T-helper 9 cell (primary cell): ENCODE results near the gene RPL27.
"Not testable (repeated sequence)": the region's sequence is repeated elsewhere in the genome, so short reads cannot be mapped to it uniquely, and the experiment has no call there.

Experiments used
- DNase-seq: peaks from one replicate; pipeline ENCODE4 v3.0.0-alpha.2; 2020

The RPL27 gene

DNA sequence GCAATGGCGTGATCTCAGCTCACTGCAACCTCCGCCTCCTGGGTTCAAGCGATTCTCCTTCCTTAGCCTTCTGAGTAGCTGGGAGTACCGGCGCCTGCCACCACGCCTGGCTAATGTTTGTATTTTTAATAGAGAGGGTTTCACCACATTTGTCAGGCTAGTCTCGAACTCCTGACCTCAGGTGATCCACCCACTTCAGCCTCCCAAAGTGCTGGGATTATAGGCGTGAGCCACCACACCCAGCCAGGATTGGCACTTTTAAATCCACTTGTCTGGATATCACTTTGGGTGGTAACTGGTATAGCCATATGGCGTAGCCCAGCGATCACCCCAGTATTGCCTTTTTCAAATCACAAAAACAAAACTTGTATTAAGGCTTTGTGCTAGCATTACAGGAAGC lies 4.3 kb upstream of the RPL27 start:
- DNase-seq: not testable (repeated sequence)

DNA sequence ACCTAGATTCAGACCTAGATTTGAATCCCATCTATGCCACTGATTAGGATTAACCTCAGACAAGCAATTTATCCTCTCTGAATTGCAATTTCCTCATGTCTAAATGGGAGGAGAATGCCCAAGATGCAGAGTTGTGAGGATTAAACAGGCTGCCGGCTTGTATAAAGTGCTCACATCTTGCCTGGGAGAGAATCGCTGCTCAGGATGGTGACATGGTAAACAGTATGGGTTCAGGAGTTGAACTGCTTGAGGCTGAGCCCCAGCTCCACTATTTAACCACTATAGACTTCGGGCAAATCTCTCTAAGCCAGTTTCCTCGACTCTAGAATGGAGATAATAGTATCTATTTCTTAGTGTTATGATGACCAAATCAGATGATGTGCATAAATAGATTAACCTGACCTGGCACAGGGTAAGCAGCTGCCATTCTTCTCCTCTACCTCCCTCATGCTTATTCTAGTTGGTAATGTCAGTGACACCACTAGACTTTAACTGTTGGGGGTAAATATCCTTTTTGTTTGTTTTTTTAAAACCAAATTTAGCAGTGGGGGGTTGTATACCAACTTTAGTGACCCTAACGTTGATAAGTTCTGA lies 732 bp upstream of the RPL27 start:
- no peak for DNase-seq

DNA sequence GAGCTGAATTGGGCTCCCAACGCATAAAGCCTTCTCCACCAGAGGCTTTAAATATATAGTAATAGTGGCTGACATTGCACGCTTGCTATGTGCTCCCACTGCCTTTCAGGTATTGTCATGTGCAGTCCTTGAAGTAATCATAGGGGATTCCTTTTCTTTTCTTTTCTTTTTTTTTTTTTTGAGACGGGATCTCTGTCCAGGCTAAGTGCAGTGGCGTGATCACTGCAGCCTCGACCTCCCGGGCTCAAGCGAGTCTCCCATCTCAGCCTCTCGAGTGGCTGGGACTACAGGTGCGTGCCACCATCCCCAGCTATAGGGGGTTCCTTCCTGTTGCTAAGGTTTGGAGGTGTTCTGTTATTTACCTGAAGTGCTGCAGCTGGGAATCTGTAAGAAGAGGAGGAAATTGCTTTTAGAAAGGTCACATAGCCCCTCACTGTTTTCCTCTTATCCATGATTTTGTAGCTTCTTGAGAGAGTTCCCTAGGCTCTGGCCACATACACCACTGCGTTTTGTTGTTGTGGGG lies 845 bp downstream of the RPL27 start:
- DNase-seq: no peak

DNA sequence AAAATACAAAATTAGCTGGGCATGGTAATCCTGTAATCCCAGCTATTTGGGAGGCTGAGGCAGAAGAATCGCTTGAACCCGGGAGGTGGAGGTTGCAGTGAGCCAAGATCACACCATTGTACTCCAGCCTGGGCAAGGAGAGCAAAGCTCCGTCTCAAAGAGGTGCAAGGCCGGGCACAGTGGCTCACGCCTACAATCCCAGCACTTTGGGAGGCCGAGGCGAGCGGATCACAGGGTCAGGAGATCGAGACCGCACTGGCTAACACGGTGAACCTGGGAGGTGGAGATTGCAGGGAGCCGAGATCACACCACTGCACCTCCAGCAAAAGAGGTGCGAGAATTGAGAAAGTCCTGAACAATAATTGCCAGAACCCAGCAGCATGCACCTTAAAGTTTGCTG lies 2.7 kb downstream of the RPL27 start:
- not testable (repeated sequence) for DNase-seq

DNA sequence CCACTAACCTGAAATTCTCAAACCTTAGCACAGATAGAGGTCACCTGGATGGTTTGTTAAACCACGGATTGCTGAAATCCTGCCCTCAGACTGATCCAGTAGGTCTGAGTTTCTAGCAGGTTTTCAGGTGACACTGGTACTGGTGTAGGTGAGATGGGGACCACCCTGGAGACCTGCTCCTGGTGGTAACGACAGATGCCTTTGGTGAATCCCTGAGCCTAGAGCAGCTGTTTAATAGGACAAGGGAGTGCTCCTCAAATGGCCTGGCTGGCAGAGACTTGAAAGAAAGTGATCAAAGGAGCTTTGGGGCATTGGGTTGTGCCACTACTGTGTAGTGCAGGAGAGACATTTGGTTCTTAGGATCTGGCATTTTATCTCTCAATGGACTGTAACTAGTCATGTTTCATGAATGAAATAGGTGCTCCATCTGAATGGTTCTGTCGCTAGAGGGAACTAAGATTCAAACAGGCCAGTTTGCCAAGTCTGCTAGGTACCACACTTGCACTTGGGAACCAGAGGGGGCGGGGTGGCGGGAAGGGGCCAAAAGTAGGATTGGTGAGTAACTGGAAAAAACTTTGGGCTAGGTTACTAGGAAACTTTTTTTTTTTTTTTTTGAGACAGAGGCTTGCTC lies 5.4 kb downstream of the RPL27 start:
- DNase-seq: no peak

DNA sequence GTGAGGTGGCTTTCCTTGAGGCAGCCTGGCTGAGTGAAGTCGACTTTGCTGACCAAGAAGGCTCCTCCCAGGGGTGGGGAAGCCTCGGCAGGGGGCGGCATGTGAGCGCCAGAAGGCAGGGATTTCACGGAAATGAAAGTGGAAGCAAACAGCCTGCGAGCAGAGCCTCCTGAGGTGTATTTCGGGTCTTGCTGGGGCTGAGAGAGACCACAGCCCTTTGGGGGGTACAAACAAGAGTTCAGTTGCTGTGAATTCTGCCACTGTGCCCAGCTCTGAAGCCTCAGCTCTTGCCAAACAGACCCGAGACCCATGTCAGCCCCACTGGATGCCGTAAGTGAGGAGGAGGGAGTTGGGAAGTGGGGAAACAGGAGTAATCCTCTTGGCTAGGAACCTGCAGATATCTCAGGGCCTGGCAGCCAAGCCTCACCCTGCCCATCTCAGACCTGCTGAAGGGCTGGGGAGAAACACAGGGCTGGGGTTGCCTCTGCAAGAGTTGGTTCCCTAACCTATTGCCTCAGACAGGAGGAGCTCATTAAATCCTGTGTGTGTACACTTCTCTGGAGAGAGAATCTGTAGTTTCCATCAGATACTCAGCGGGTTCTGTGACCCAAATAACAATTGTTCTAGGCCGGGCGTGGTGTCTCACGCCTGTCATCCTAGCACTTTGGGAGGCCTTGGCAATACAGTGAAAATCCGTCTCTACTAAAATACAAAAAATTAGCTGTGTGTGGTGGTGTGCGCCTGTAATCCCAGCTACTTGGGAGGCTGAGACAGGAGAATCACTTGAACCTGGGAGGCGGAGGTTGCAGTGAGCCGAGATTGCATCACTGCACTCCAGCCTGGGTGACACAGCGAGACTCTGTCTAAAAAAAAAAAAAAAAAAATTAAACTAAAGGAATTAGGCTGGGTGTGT lies 8.7 kb downstream of the RPL27 start, which contains the start of gene IFI35:
TSS of gene IFI35 (plus strand) at position 146 of the 913 bp plus-strand sequence. CDS start at position 310, 164 bp downstream.
- DNase-seq: peak; percentile 68

DNA sequence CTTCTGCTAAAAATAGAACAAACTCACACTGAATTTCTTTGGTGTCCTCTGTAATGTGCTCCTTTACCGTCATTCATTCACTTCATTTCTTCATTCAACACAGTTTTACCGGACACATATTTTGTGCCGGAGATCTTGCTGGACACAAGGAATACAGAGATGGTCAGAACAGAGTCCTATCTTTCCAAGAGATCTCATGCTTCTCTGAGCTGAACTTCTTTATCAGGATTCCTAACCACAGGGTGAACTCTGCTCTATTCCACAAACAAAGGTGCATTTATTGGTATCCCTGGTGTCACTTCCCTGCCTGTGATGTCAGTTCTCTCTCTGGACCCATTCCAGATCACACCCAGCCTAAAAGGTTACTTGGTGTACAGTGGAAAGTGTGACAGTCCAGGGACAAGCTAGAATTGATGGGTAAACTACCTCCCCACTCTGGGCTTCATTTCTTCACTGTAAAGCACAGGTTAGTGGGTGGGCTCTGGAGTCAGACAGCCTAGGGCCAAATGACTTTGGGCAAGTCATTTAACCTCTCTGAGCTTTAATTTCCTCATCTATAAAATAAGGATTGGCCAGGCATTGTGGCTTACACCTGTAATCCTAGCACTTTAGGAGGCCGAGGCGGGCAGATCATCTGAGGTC lies 12.6 kb downstream of the RPL27 start:
- no peak for DNase-seq

DNA sequence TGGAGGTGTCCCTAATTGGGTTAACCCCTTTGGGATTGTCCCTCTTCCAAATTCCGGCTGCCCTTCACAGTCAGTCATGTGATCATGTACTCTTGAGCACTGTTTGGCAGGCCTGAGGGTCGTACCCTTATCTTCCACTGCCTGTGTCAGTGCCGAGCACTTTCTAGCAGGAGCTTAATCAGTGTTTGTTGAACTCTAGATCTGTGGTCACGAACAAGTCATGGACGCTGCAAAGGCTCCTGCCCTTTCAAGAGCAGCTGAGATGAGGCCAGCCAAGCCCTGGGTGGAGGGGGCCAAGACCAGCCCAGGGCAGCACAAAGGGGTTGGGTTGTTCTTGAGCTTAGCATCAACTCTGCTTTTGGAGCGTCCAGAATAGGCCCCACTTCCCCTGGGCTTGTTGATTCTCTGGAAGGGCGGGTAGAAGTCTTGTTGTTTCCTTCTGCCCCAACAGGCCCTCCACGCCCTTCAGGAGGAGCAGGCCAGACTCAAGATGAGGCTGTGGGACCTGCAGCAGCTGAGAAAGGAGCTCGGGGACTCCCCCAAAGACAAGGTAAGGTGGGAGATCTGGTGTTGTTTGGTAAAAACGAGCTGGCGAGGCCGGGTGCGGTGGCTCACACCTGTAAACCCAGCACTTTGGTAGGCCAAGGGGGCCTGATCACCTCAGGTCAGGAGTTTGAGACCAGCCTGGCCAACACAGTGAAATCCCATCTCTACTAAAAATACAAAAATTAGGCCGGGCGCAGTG lies 13.7 kb downstream of the RPL27 start:
- DNase-seq: no peak

DNA sequence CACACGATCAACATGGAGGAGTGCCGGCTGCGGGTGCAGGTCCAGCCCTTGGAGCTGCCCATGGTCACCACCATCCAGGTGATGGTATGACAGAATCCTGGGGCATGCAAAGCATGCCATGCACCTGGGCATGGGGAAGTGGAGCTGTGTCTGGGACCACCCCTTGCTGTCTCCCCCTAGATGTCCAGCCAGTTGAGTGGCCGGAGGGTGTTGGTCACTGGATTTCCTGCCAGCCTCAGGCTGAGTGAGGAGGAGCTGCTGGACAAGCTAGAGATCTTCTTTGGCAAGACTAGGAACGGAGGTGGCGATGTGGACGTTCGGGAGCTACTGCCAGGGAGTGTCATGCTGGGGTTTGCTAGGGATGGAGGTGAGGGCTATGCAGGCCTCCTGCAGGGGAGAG lies 15.1 kb downstream of the RPL27 start:
- no peak for DNase-seq

DNA sequence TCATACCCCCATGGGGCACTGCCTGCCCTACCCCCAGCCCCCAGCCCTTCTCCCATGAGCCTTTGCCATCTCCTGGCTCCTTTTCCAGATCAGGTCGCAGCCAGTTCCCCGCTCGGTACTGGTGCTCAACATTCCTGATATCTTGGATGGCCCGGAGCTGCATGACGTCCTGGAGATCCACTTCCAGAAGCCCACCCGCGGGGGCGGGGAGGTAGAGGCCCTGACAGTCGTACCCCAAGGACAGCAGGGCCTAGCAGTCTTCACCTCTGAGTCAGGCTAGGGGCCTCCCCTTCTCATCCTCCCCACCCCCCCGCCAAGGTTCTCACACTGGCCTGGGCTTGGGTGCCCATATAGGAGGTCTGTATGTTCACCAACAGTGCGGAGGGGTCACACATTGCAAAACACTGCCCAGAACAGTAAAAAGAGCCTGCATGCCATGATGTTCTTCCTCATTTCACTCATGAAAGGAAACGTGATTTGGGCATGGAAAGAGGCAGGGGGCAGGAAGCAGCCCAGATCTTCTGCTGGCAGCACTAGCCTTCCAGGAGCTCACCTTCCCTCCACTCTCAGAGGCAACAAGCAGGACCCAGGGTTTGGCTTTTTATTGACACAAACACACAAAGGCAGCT lies 15.9 kb downstream of the RPL27 start:
- DNase-seq: no peak

DNA sequence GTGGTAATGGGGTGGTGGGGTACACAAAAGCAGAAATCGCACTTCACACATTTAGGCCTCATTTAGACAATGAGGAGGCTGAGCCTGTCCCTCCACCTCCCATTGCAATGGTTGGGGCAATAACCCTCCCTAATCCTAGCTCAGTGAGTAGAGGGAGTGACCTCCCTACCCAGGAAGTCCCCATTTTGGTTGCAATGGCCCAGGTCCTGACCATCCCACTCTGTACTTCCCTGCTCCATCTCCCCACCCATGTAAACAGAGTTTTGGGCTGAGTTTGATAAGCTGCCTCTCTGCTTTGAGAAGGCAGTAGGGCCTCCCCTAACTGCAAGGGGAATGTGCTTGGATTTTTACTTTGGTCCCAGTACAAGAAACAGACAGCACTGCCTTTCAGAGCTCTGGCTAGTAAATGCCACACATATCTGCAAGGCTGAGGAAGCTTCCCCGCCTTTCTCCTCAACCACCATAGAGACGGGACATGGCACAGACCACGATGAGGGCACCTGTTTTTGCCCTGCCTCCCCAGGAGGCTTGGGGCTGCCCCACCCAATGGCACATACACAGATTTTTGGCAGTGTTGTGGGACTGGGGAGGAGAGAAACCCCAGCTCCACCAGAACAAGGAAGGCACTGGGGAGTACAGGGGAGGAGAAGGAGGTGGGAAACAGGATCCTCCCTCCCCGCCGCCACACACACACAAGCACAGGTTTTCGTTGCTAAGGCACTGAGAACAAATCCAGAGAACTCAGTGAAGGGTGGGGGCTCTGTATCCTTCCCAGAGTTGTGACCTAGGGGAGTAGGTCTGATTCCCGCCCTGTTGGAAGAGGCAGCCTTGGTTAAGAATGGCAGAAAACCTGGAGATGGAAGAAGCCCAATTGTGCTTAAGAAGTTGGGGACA lies 16.7 kb downstream of the RPL27 start:
- DNase-seq: no peak

DNA sequence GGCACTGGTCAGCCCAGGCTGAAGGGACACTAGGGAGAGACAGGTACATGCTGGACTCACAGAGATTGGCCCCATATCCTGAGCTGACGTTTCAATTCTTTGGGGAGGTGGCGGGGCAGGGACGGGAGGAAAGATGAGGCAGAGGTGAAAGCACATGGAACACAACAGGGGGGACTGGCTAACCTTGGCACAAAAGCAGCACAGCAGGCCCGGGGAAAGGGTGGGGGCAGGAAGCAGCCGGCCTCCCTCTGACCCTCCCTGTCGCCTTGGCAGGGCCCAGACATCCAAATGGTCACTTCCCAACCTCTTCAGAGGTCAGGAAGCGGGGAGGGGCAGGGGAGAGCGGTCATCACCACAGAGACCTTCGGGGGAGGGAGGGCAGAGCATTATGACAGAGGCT lies 17.4 kb downstream of the RPL27 start:
- no peak for DNase-seq

DNA sequence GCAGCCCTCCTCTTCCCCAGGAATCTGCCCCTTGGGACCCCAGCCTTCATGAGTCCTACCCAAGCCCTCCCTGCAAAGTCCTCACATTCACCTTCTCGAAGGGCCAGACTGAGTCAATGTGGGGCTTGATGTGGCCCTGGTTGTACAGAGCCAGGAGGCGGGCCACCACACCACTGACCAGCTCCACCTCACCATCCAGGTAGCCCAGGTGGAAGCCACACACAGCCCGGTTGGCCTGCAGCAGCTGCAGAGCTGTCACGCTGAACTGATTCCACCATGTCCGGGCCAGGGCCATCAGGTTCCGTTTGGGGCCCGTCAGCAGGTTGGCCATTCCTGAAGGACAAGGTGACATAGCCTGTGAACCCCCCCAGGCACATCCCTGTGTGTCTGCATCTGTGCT lies 18.0 kb downstream of the RPL27 start:
- DNase-seq: no peak

DNA sequence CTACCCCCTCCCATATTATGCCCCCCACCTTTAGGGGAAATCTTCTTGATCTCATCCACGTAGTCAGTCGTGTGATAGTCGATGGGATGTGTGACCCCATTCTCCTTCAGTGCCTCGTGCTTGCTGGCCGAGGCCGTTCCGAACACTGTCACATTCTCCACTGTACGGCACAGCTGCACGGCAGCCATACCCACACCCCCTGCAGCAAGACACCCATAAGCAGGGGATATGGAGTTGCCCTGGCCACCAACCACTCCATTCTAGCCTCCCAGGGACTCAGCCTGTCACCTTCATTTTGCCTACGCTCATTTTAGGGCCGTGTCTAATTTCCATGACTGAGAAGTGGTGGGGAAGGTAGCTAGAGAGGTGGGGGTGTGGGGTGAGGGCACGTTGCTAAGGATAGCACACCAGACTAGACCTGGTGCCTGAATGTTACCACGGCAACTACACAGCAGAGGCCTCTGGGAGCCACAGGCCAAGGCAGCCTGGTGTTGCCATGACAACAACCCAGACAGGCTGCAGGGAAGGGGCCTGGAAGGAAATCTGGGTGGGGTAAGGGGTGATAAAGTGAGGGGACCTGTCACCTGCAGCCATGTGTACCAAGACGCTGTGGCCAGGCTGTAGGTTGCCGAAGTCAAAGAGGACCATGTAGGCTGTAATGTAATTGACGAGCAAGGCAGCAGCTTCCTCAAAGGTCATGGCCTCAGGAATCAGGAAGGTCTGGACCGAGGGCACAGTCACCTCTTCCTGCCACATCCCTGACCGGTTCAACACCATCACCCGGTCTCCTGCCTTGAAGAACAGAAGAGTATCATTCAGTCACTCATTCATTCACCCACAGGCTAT lies 20.0 kb downstream of the RPL27 start:
- peak; percentile 31 for DNase-seq

DNA sequence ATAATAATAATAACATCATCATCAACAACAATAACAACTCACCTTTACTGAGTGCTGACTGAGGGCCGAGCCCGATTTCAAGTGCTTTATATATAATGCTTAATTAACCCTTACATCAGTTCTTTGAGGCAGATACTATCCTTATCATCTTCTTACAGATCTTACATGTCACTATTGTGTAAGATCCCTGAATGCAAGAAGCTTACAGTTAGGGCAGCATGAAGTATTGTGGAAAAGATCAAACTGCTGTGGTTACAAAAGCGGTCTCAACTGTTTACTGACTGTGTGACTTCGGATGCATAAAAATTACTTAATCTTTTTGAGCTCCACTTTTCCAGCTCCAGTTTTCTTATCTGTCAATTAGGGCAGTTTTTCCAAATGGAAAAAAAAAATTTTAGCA lies 20.7 kb downstream of the RPL27 start:
- no peak for DNase-seq

DNA sequence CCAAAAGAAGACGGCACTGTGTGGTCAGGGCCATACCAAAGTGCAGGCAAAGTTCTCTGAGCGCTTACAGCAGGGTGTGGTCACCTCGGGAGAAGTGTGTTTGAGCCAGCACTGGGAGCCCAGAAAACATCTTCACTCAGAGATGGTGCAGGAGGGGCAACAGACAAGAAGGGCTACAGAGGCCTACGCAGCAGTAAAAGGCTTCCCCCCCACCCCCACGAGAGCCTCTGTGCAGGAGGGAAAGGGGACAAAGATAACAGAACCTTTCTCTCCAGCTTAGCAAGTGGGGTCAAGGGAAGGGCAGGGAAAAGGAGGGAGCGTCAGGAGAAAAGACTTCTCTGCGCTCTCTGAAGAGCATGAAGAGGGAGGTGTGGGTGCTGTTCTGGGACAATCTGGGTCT lies 21.2 kb downstream of the RPL27 start:
- no peak for DNase-seq

DNA sequence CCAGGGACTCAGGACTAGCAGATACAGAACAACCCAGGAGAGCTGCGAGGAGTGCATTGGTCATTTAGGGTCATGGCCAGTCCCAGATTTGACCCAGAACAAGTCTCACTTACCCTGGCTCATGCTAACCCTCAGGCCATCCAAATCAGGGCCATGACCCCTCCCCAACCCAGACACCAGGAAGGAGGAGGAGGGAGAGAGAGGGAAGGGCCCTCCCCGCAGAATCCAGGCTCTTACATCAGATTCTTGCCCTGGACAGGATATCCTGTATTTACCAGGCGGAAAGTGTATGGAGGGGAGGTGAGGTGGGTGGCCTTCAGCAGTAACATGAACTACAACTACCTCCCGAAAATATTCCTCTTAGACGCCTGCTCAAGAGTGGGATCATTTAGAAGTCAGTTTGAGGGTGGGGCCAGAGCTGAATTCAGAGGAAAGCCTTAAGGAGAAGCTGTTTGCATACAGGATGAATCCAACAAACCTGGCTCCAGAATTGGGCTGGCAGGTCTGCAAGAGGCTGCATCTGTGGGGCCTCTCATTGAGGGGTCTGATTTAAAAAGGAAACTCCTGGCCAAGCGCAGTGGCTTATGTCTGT lies 21.9 kb downstream of the RPL27 start:
- DNase-seq: no peak

DNA sequence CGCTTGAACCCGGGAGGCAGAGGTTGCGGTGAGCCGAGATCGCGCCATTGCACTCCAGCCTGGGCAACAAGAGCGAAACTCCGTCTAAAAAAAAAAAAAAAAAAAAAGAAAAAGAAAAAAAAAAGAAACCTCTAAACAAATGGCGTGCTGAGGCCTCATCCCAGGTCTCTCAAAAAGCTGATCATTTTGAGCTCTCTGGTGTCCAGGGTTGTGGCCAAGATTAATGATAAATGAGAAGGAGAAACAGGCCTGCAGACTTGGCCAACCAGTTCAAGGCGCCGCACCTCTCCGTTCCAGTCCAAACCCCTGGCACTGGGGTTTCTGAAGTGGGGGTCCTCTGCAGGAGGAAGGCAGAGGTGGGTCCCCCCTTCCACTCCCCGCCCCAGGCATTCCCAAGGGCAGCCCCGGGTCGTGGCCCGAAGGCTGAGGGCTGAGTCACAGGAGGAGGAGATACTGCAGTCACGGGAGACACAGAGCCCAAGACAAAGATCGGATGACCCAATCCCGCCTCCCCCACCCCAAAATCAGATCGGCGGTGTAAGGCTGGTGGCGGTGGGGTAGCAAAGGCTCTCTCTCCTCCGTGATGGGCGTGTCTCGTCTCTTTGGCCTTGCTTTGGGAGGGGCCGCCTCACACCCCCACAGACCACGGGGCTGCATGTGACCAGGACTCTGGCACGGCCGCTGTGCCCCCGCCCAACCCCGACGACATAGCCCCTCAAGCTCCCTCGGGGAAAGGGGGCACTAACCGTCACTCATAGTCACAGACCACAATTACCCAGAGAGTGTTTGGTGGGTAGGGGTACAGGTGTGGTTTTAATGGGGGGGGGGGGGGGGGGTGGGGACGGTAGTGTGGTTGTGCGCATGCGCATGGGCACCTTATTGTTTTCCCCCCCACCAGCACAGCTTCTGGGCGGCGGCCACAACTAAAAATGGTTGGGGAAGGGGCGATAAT lies 22.8 kb downstream of the RPL27 start:
- DNase-seq: peak; percentile 27
